K562 (cell line): Measurements from ENCODE around the gene HK2. TPM values are rescaled to one million over a fixed set of nuclear protein-coding genes. Genes with fewer than 3 reads are reported as not detected.

Source experiments
- ATAC-seq: fragments of 200-7000 bp; cut with Tn5 transposase; 3 replicates; pipeline ENCODE4 v1.9.1; 2020; ENCODE audit warnings: moderate library complexity
- BruUV-seq: library from RNA; stranded (reverse); fragments of 400-500 nt; replicated peaks from 2 replicates; lab custom pipeline; 2021; lab: Mats Ljungman, UMichigan
- CTCF ChIA-PET: fragments of 300-600 bp; formaldehyde crosslinking; extraction: SDS; loops from one replicate; lab custom pipeline; 2021; ENCODE audit warnings: low intra/inter-chr PET ratio; lab: Yijun Ruan, JAX
- POLR2A ChIA-PET: fragments of 300-600, 350-650 bp; sonication (Branson Sonifier 250); formaldehyde crosslinking; extraction: SDS; loops from one replicate; lab custom pipeline; 2021; ENCODE audit warnings: antibody characterized with exemption, inconsistent platforms; lab: Yijun Ruan, JAX
- DNase-seq, 4 experiments: peaks; one replicate each; pipeline versions ENCODE4 v3.0.0 to v3.0.0-alpha.2; 2011 to 2018; ENCODE audit warnings: low spot score in 3 of 4, mixed read lengths in 3 of 4; ENCODE audit errors: extremely low read depth in 1 of 4
- FAIRE-seq: peaks from 2 replicates; lab custom pipeline; 2011; peaks lifted over from hg19 to GRCh38; lab: Jason Lieb, UNC
- H2AFZ ChIP-seq: 2 replicates; pipeline ENCODE4 v1.6.0; 2011; ENCODE audit warnings: low read depth, low read length, control low read depth, inconsistent platforms
- H3K27ac ChIP-seq: fragments of 200-600 bp; 3 replicates; pipeline ENCODE4 v1.8.0; 2011; ENCODE audit warnings: low read depth, mild to moderate bottlenecking, control low read depth, inconsistent platforms, low read length, moderate library complexity, mixed read lengths; ENCODE audit errors: extremely low read depth
- H3K27me3 ChIP-seq, 2 experiments: fragments of 300-600 bp in 1 of 2; 2 replicates in 1 of 2; 3 replicates in 1 of 2; pipeline versions ENCODE4 v1.6.0 to v1.8.0; 2011; ENCODE audit warnings: inconsistent platforms in 2 of 2, low read length in 2 of 2, mild to moderate bottlenecking in 1 of 2, mixed read lengths in 1 of 2, moderate library complexity in 1 of 2; ENCODE audit not compliant: control insufficient read depth in 2 of 2, insufficient read depth in 2 of 2
- H3K36me3 ChIP-seq: fragments of 300-600 bp; 3 replicates; pipeline ENCODE4 v1.8.0; 2011; ENCODE audit warnings: mild to moderate bottlenecking, low read length, inconsistent platforms; ENCODE audit not compliant: control insufficient read depth, insufficient read depth
- H3K4me1 ChIP-seq, 2 experiments: fragments of 200-600 bp in 1 of 2; replicated peaks in 1 of 2; 2 replicates in 1 of 2; 3 replicates in 1 of 2; pipeline versions ENCODE4 v1.5.1 to v1.8.0; 2011; ENCODE audit warnings: inconsistent platforms in 2 of 2, low read length in 2 of 2, mild to moderate bottlenecking in 1 of 2, mixed read lengths in 1 of 2, moderate library complexity in 1 of 2; ENCODE audit not compliant: control insufficient read depth in 2 of 2, insufficient read depth in 2 of 2
- H3K4me2 ChIP-seq: 2 replicates; pipeline ENCODE4 v1.6.1; 2011; ENCODE audit warnings: low read length, control low read depth, inconsistent platforms, mixed read lengths; ENCODE audit not compliant: insufficient read depth
- H3K4me3 ChIP-seq: fragments of 200-600 bp; sonication (generic), shearing (Covaris generic); 2 replicates; pipeline ENCODE4 v1.5.1; 2016; ENCODE audit warnings: control low read depth, inconsistent platforms
- H3K79me2 ChIP-seq: fragments of 200-600 bp; 3 replicates; pipeline ENCODE4 v1.8.0; 2011; ENCODE audit warnings: low read length, inconsistent platforms; ENCODE audit not compliant: control insufficient read depth, insufficient read depth
- H3K9ac ChIP-seq, 2 experiments: 2 replicates each; pipeline versions ENCODE4 v1.6.0 to v1.6.1; 2011; ENCODE audit warnings: low read depth in 2 of 2, low read length in 2 of 2, control low read depth in 1 of 2, inconsistent platforms in 1 of 2, mild to moderate bottlenecking in 1 of 2, mixed read lengths in 1 of 2; ENCODE audit not compliant: insufficient read depth in 1 of 2
- H3K9me1 ChIP-seq: one replicate; pipeline ENCODE4 v1.6.0; 2011; ENCODE audit warnings: inconsistent platforms, mild to moderate bottlenecking, low read length, moderate library complexity; ENCODE audit not compliant: control insufficient read depth, insufficient read depth
- H3K9me3 ChIP-seq: replicated peaks from 2 replicates; pipeline ENCODE4 v1.5.1; 2011; ENCODE audit warnings: low read depth, low read length, inconsistent platforms; ENCODE audit not compliant: control insufficient read depth, insufficient read depth
- H4K20me1 ChIP-seq: replicated peaks from 2 replicates; pipeline ENCODE4 v1.6.1; 2011; ENCODE audit warnings: low read length, inconsistent platforms, mixed read lengths; ENCODE audit not compliant: control insufficient read depth, insufficient read depth
- NFIC ChIP-seq: fragments of 450-650 bp; IDR thresholded peaks from 2 replicates; pipeline ENCODE4 v1.6.1; 2017; ENCODE audit warnings: mild to moderate bottlenecking, inconsistent platforms
- PTRF ChIP-seq: fragments of 450-650 bp; IDR thresholded peaks from 2 replicates; pipeline ENCODE4 v1.6.1; 2016; ENCODE audit warnings: mild to moderate bottlenecking, missing genetic modification characterization, missing compliant biosample characterization
- TEAD4 ChIP-seq, 2 experiments: sonication (generic) in 1 of 2; formaldehyde crosslinking in 1 of 2; IDR thresholded peaks; 2 replicates each; pipeline versions ENCODE4 v1.6.1 to v1.8.0; 2012 to 2022; ENCODE audit warnings: borderline replicate concordance in 1 of 2, inconsistent platforms in 1 of 2, low read length in 1 of 2, mild to moderate bottlenecking in 1 of 2, missing genetic modification reagents in 1 of 2
- TRIM28 ChIP-seq: fragments of 450-650 bp; IDR thresholded peaks from 2 replicates; pipeline ENCODE4 v1.6.1; 2017
- ZBED1 ChIP-seq: IDR thresholded peaks from 2 replicates; pipeline ENCODE4 v1.6.1; 2014
- ZNF140 ChIP-seq: fragments of 250-450 bp; sonication (Bioruptor Pico); IDR thresholded peaks from 2 replicates; pipeline ENCODE4 v1.8.0; 2021; ENCODE audit warnings: moderate library complexity, mild to moderate bottlenecking, inconsistent platforms
- ZNF347 ChIP-seq: fragments of 450-650 bp; formaldehyde crosslinking; IDR thresholded peaks from 2 replicates; pipeline ENCODE4 v1.4.0; 2020; ENCODE audit warnings: low read depth, mild to moderate bottlenecking, moderate library complexity
- WGBS: fragments of 100-300 bp; shearing (Covaris generic); methylation state at CpG from one replicate; pipeline ENCODE4 v1.1.6; 2016; ENCODE audit warnings: low coverage, mixed read lengths; ENCODE audit not compliant: insufficient coverage; ENCODE audit errors: missing lambda C conversion rate; 5-methylcytosine and 5-hydroxymethylcytosine counted together
- in situ Hi-C: fragments of 300-500 bp; cut with MboI; formaldehyde crosslinking; loops from 4 replicates; pipeline ENCODE4 v1.15.0; 2018; ENCODE audit warnings: inconsistent platforms, mixed read lengths
- intact Hi-C: fragments of 100-400 bp; cut with micrococcal nuclease; formaldehyde crosslinking; loops from 2 replicates; pipeline ENCODE4 v1.14.2; 2022
- polyA plus RNA-seq, 8 experiments: library from polyadenylated mRNA; depleted of rRNA in 4 of 8; stranded (reverse) in 5 of 8; unstranded in 3 of 8; fragments of >200 nt; fragmentation: Nextera tagmentation in 2 of 8; fragmentation: Illumina TruSeq in 1 of 8; extraction: Ambion mirVana in 2 of 8; extraction: Trizol in 1 of 8; gene quantifications; 2 replicates each; pipeline versions ENCODE4 v1.2.1 to v1.2.3, GENCODE V29; 2011 to 2014; ENCODE audit warnings: inconsistent platforms in 1 of 8, missing spikeins in 1 of 8
- total RNA-seq, 7 experiments: library from RNA; depleted of rRNA in 6 of 7; stranded (reverse); fragments of >200 nt in 6 of 7; fragmentation: Illumina TruSeq in 2 of 7; extraction: Trizol in 2 of 7; gene quantifications; 2 replicates each; pipeline versions ENCODE4 v1.2.1 to v1.2.3, GENCODE V29; 2011 to 2021; ENCODE audit warnings: low replicate concordance in 1 of 7
- TF ChIP-seq, protein P1 (sequence below): fragments of 250-450 bp; sonication (Bioruptor Pico); IDR thresholded peaks from 2 replicates; pipeline ENCODE4 v1.8.0; 2022; ENCODE audit warnings: moderate library complexity, mild to moderate bottlenecking, inconsistent platforms

Gene HK2
- total and polyA plus RNA-seq, 9 of the 15 experiments (the other 6 are each of a cell fraction or from before 2014, with no cell fraction given), result 4.7 to 56.0 (median 19.9) TPM

DNA sequence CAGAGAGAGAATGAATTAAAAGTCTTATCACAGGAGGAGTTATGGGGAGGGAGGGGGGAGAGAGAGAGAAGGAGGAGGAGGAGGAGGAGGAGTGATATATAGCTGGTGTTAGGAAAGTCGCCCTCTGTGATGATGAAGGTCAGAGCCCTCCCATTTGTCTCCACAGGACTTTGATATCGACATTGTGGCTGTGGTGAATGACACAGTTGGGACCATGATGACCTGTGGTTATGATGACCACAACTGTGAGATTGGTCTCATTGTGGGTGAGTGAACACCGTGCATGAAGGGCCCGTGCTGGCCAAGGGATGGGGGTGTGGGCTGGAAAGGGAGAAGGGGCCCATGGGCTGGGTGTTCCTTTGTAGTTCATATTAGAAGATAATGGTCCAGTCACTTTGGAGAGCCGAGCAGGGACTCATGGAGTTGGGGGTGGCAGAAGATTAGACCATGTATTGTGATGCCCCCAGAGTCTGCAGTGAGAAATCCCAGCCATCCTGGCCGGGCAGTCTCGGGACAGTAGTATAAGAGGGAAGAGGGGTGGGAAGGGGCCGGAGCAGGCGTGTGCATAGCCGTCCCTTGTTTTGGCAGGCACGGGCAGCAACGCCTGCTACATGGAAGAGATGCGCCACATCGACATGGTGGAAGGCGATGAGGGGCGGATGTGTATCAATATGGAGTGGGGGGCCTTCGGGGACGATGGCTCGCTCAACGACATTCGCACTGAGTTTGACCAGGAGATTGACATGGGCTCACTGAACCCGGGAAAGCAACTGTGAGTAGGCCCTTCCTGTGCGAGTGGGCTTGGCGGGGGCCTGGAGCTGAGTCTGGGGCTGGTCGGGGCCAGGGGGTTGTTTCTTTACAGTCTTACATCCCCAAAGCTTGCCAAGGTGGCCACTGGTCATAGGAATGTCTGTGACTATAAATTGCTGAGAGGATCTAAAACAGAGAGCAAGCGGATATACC is 40.0 kb downstream of the HK2 start:
- Histone ChIP-seq H3K4me2 (no peak overlapping the region), H2AFZ (no peak overlapping the region), H3K36me3 (peaks cover 97% of the 10 kb centered on the region), H3K9me1 (peaks cover 7% of the 10 kb centered on the region), H3K4me1 (no peaks in the 10 kb centered on the region), H3K27me3 (no peaks in the 10 kb centered on the region), H3K9me3 (no peaks in the 10 kb centered on the region), H3K79me2 (peaks cover 13% of the 10 kb centered on the region; the same call in 1 of the 3 replicates), H3K27ac (no peak overlapping the region), H4K20me1 (peaks cover 8% of the 10 kb centered on the region; the same call in 1 of the 2 replicates), H3K9ac (0 out of 4 replicates have a peak overlapping the region, but pooled peaks of 1 of the 2 experiments have one; percentile 53), H3K4me3 (no peak overlapping the region)
- WGBS, result 91% methylated on average over 18 of the region's 26 CpGs
- in situ Hi-C loops, result no loop called here
- ChIA-PET CTCF (interaction anchor here (0.7 to 2.8 kb wide), 3 partner anchors 45 to 163 kb away, joined by 3 to 12 read pairs (median 4); no protein-coding TSS in a partner anchor), POLR2A (interaction anchor here (0.6 to 1.3 kb wide), 4 partner anchors 11 to 192 kb away, joined by 3 read pairs; no protein-coding TSS in a partner anchor)
- intact Hi-C loops, result no loop called here
- ATAC-seq, result no peak
- TF ChIP-seq TEAD4 (IDR thresholded peaks at IDR 0.05; ENCODE audit: low read length) (no peak), TEAD4 (CRISPR knock-in tag; IDR thresholded peaks at IDR 0.05; ENCODE audit: borderline replicate concordance) (no peak), NFIC (no peak), ZBED1 (no peak), PTRF (no peak), ZNF140 (CRISPR knock-in tag) (no peak), TRIM28 (no peak), ZNF347 (CRISPR knock-in tag) (no peak)
- TF ChIP-seq, protein P1, sequence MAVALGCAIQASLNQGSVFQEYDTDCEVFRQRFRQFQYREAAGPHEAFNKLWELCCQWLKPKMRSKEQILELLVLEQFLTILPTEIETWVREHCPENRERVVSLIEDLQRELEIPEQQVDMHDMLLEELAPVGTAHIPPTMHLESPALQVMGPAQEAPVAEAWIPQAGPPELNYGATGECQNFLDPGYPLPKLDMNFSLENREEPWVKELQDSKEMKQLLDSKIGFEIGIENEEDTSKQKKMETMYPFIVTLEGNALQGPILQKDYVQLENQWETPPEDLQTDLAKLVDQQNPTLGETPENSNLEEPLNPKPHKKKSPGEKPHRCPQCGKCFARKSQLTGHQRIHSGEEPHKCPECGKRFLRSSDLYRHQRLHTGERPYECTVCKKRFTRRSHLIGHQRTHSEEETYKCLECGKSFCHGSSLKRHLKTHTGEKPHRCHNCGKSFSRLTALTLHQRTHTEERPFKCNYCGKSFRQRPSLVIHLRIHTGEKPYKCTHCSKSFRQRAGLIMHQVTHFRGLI (CRISPR knock-in tag), result no peak
- DNase-seq, result no peak
- FAIRE-seq, result no peak
- BruUV-seq, result no TSS peak
